Fibroblast of lung (primary cell): Measurements from ENCODE around the gene MAP4K4.

ENCODE experiments used
- CTCF ChIP-seq, 2 donors: IDR thresholded peaks in 1 of 2; conservative IDR thresholded peaks in 1 of 2; 1 replicate in 1 of 2; 2 replicates in 1 of 2; pipeline ENCODE4 v1.5.1; 2011 to 2012; ENCODE audit warnings: low read length in 2 of 2, control low read depth in 1 of 2, inconsistent platforms in 1 of 2, low read depth in 1 of 2, mild to moderate bottlenecking in 1 of 2
- EZH2 ChIP-seq: IDR thresholded peaks from 2 replicates; pipeline ENCODE4 v1.5.1; 2012; ENCODE audit warnings: low read length, control low read depth, mild to moderate bottlenecking; ENCODE audit errors: missing control alignments

GRCh38 chr2:101781326-101781725, 83.8 kb downstream of the MAP4K4 start:
- TF ChIP-seq CTCF (conservative IDR thresholded peaks at IDR 0.05 in 1 of 2, IDR thresholded peaks at IDR 0.05 in 1 of 2; ENCODE audit: low read depth in 1 of 2, low read length in 2 of 2) (no peak), EZH2 (no peak)
